HG03108 (cell line): ENCODE data around the gene SLC16A6.
"Not testable (repeated sequence)": the region's sequence is repeated elsewhere in the genome, so short reads cannot be mapped to it uniquely, and the experiment has no call there.

Source experiments
- ATAC-seq: cut with Tn5 transposase; IDR thresholded peaks from one replicate; pipeline ENCODE4 v1.9.1; 2021; ENCODE audit warnings: moderate library complexity; ENCODE audit not compliant: unreplicated experiment

Gene SLC16A6

GRCh38 chr17:68290955-68291835, at the start of gene SLC16A6, which contains the start of gene ARSG:
SLC16A6 (minus strand) TSS chr17:68291127; CDS start chr17:68278320, 12,807 bp downstream.
ARSG (plus strand) TSS chr17:68291495; CDS start chr17:68307494, 15,999 bp downstream.
- ATAC-seq: peak; percentile 49

- no peak for ATAC-seq
Measured at GRCh38 chr17:68334393-68334792, 43.5 kb upstream of the SLC16A6 start.

- ATAC-seq: not testable (repeated sequence)
Measured at GRCh38 chr17:68331932-68332331, 41.0 kb upstream of the SLC16A6 start.

- no peak for ATAC-seq
Measured at GRCh38 chr17:68329331-68329730, 38.4 kb upstream of the SLC16A6 start.

- ATAC-seq: no peak
Measured at GRCh38 chr17:68328676-68329075, 37.7 kb upstream of the SLC16A6 start.

GRCh38 chr17:68327823-68328557, 37.1 kb upstream of the SLC16A6 start:
- ATAC-seq: no peak

- ATAC-seq: no peak
Measured at GRCh38 chr17:68326681-68327080, 35.8 kb upstream of the SLC16A6 start.

- no peak for ATAC-seq
Measured at GRCh38 chr17:68325961-68326360, 35.0 kb upstream of the SLC16A6 start.

GRCh38 chr17:68324654-68325336, 33.9 kb upstream of the SLC16A6 start:
- no peak for ATAC-seq

- ATAC-seq: no peak
Measured at GRCh38 chr17:68324114-68324513, 33.2 kb upstream of the SLC16A6 start.

- ATAC-seq: no peak
Measured at GRCh38 chr17:68322630-68323029, 31.7 kb upstream of the SLC16A6 start.

GRCh38 chr17:68321556-68321954, 30.6 kb upstream of the SLC16A6 start:
- no peak for ATAC-seq

GRCh38 chr17:68320943-68321555, 30.1 kb upstream of the SLC16A6 start:
- ATAC-seq: no peak

- no peak for ATAC-seq
Measured at GRCh38 chr17:68320311-68320865, 29.5 kb upstream of the SLC16A6 start.

- no peak for ATAC-seq
Measured at GRCh38 chr17:68319410-68320162, 28.7 kb upstream of the SLC16A6 start.

- no peak for ATAC-seq
Measured at GRCh38 chr17:68318103-68318991, 27.4 kb upstream of the SLC16A6 start.

GRCh38 chr17:68317458-68317857, 26.5 kb upstream of the SLC16A6 start:
- no peak for ATAC-seq

GRCh38 chr17:68315930-68316329, 25.0 kb upstream of the SLC16A6 start:
- no peak for ATAC-seq
